MM.1S (cell line): ENCODE measurements around the gene NRXN3.

Experiments
- DNase-seq: peaks from one replicate; pipeline ENCODE4 v3.0.0-alpha.2; 2015
- H2AFZ ChIP-seq: fragments of 300-600 bp; sonication (generic); 2 replicates; pipeline ENCODE4 v1.6.0; 2016; ENCODE audit warnings: antibody characterized with exemption, low read length
- H3F3A ChIP-seq: fragments of 300-600 bp; sonication (generic); 2 replicates; pipeline ENCODE4 v1.6.1; 2016; ENCODE audit warnings: mild to moderate bottlenecking, antibody characterized with exemption, low read length, moderate library complexity, mixed read lengths; ENCODE audit not compliant: insufficient read depth
- H3K27ac ChIP-seq: fragments of 300-600 bp; sonication (generic); 2 replicates; pipeline ENCODE4 v1.5.1; 2016; ENCODE audit warnings: mild to moderate bottlenecking, low read length
- H3K27me3 ChIP-seq: fragments of 300-600 bp; sonication (generic); replicated peaks from 2 replicates; pipeline ENCODE4 v1.6.0; 2016; ENCODE audit warnings: low read length; ENCODE audit not compliant: insufficient read depth
- H3K36me3 ChIP-seq: fragments of 300-600 bp; sonication (generic); replicated peaks from 2 replicates; pipeline ENCODE4 v1.6.1; 2016; ENCODE audit warnings: mild to moderate bottlenecking, low read length, mixed read lengths; ENCODE audit not compliant: insufficient read depth
- H3K4me1 ChIP-seq: fragments of 300-600 bp; sonication (generic); 2 replicates; pipeline ENCODE4 v1.6.1; 2016; ENCODE audit warnings: low read length, mixed read lengths
- H3K4me2 ChIP-seq: fragments of 300-600 bp; sonication (generic); 2 replicates; pipeline ENCODE4 v1.6.0; 2016; ENCODE audit warnings: low read depth, low read length
- H3K4me3 ChIP-seq: fragments of 300-600 bp; sonication (generic); 2 replicates; pipeline ENCODE4 v1.5.1; 2016; ENCODE audit warnings: low read length, mixed read lengths
- H3K79me2 ChIP-seq: fragments of 300-600 bp; sonication (generic); 2 replicates; pipeline ENCODE4 v1.6.1; 2016; ENCODE audit warnings: mixed run types, low read length, mixed read lengths
- H3K9ac ChIP-seq: fragments of 300-600 bp; sonication (generic); 2 replicates; pipeline ENCODE4 v1.6.1; 2016; ENCODE audit warnings: low read length, mixed read lengths
- H3K9me2 ChIP-seq: fragments of 300-600 bp; sonication (generic); replicated peaks from 2 replicates; pipeline ENCODE4 v1.6.1; 2016; ENCODE audit warnings: mild to moderate bottlenecking, low read length, mixed read lengths; ENCODE audit not compliant: insufficient read depth
- H3K9me3 ChIP-seq: fragments of 300-600 bp; sonication (generic); replicated peaks from 2 replicates; pipeline ENCODE4 v1.6.1; 2016; ENCODE audit warnings: mild to moderate bottlenecking, low read length, mixed read lengths; ENCODE audit not compliant: insufficient read depth
- H4K20me1 ChIP-seq: fragments of 300-600 bp; sonication (generic); 2 replicates; pipeline ENCODE4 v1.6.1; 2016; ENCODE audit warnings: mild to moderate bottlenecking, low read length, moderate library complexity, mixed read lengths; ENCODE audit not compliant: insufficient read depth
- EZH2 ChIP-seq: fragments of 300-600 bp; sonication (generic); optimal IDR thresholded peaks from 2 replicates; pipeline ENCODE3; 2017; ENCODE audit warnings: low read depth, mild to moderate bottlenecking, antibody characterized with exemption, low read length, mixed read lengths
- EZH2phosphoT487 ChIP-seq: fragments of 300-600 bp; sonication (generic); IDR thresholded peaks from 2 replicates; pipeline ENCODE4 v1.6.1; 2018; ENCODE audit warnings: antibody characterized with exemption, low read length
- TF ChIP-seq, protein P1 (sequence below): fragments of 300-600 bp; sonication (generic); IDR thresholded peaks from 2 replicates; pipeline ENCODE4 v1.5.1; 2016; ENCODE audit warnings: antibody characterized with exemption, low read length, mixed read lengths

NRXN3 gene

GRCh38 chr14:79204591-79204990 lies 1034.4 kb downstream of the NRXN3 start:
- no peaks in the 10 kb centered on the region for H3K79me2 ChIP-seq
- no peaks in the 10 kb centered on the region for H3K27me3 ChIP-seq
- H3K4me1 ChIP-seq, result no peaks in the 10 kb centered on the region
- H3K4me3 ChIP-seq, result no peak overlapping the region
- no peaks in the 10 kb centered on the region for H3K36me3 ChIP-seq
- no peak for DNase-seq
- no peaks in the 10 kb centered on the region for H3K9me3 ChIP-seq
- no peak overlapping the region for H3K4me2 ChIP-seq
- no peaks in the 10 kb centered on the region for H3K9me2 ChIP-seq
- TF ChIP-seq, protein P1, sequence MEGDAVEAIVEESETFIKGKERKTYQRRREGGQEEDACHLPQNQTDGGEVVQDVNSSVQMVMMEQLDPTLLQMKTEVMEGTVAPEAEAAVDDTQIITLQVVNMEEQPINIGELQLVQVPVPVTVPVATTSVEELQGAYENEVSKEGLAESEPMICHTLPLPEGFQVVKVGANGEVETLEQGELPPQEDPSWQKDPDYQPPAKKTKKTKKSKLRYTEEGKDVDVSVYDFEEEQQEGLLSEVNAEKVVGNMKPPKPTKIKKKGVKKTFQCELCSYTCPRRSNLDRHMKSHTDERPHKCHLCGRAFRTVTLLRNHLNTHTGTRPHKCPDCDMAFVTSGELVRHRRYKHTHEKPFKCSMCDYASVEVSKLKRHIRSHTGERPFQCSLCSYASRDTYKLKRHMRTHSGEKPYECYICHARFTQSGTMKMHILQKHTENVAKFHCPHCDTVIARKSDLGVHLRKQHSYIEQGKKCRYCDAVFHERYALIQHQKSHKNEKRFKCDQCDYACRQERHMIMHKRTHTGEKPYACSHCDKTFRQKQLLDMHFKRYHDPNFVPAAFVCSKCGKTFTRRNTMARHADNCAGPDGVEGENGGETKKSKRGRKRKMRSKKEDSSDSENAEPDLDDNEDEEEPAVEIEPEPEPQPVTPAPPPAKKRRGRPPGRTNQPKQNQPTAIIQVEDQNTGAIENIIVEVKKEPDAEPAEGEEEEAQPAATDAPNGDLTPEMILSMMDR, result no peak
- TF ChIP-seq EZH2phosphoT487 (no peak), EZH2 (no peak)
- no peak overlapping the region for H3K27ac ChIP-seq
- no peak overlapping the region for H2AFZ ChIP-seq
- H3F3A ChIP-seq, result no peaks in the 10 kb centered on the region
- no peak overlapping the region for H3K9ac ChIP-seq
- H4K20me1 ChIP-seq, result no peaks in the 10 kb centered on the region

GRCh38 chr14:79209418-79209817 lies 1039.2 kb downstream of the NRXN3 start:
- H3K4me3 ChIP-seq, result no peak overlapping the region

GRCh38 chr14:79225815-79226214 lies 1055.6 kb downstream of the NRXN3 start:
- H2AFZ ChIP-seq, result no peak overlapping the region
- H3K79me2 ChIP-seq, result no peaks in the 10 kb centered on the region
- H3K4me3 ChIP-seq, result no peak overlapping the region
- no peak overlapping the region for H3K9ac ChIP-seq
- TF ChIP-seq EZH2phosphoT487, result no peak
- TF ChIP-seq EZH2, result no peak
- TF ChIP-seq, protein P1, result no peak
- H3K27ac ChIP-seq, result no peak overlapping the region
- H3K4me2 ChIP-seq, result no peak overlapping the region
- no peak for DNase-seq
- H3K27me3 ChIP-seq, result no peaks in the 10 kb centered on the region
- H3K9me2 ChIP-seq, result no peaks in the 10 kb centered on the region
- H3F3A ChIP-seq, result no peaks in the 10 kb centered on the region
- no peaks in the 10 kb centered on the region for H3K36me3 ChIP-seq
- no peaks in the 10 kb centered on the region for H3K9me3 ChIP-seq
- no peaks in the 10 kb centered on the region for H3K4me1 ChIP-seq
- no peaks in the 10 kb centered on the region for H4K20me1 ChIP-seq

More at GRCh38 chr14:79209418-79209817, 1039.2 kb downstream of the NRXN3 start:
- Histone ChIP-seq H4K20me1 (no peaks in the 10 kb centered on the region), H3K4me1 (no peaks in the 10 kb centered on the region), H3K4me2 (no peak overlapping the region), H3K36me3 (no peaks in the 10 kb centered on the region), H3K27me3 (no peaks in the 10 kb centered on the region), H3K9ac (no peak overlapping the region), H3F3A (no peaks in the 10 kb centered on the region), H3K27ac (no peak overlapping the region), H3K79me2 (no peaks in the 10 kb centered on the region), H3K9me2 (no peaks in the 10 kb centered on the region), H2AFZ (no peak overlapping the region), H3K9me3 (no peaks in the 10 kb centered on the region)
- no peak for DNase-seq
- TF ChIP-seq, protein P1, result no peak
- TF ChIP-seq EZH2phosphoT487 (no peak), EZH2 (no peak)
